Bladder microvascular endothelial cell (primary cell): Measurements from ENCODE around the gene S1PR4. TPM values are rescaled to one million over a fixed set of nuclear protein-coding genes. Genes with fewer than 3 reads are reported as not detected.

ENCODE experiments used
- total RNA-seq: library from RNA; depleted of rRNA; stranded (reverse); fragments of >200 nt; gene quantifications from 2 replicates; pipeline ENCODE4 v1.2.3, GENCODE V29; 2014

The S1PR4 gene
- 0.06 and 3.6 TPM in 2 replicates for total RNA-seq

GRCh38 chr19:3178377-3178972 lies at the start of gene S1PR4:
Gene S1PR4, plus strand, starts transcription at chr19:3178769. Its CDS starts 24 bp downstream, at chr19:3178793.

GRCh38 chr19:3135961-3136683 lies 42.4 kb upstream of the S1PR4 start, which contains the start of gene GNA15:
Gene GNA15, plus strand, starts transcription at chr19:3136033. Its CDS starts 418 bp downstream, at chr19:3136451.

GRCh38 chr19:3185461-3186159 lies 7.0 kb downstream of the S1PR4 start, which contains the start of gene NCLN:
Gene NCLN, plus strand, starts transcription at chr19:3185930. Its CDS starts 101 bp downstream, at chr19:3186031.

GRCh38 chr19:3224346-3225168 lies 46.0 kb downstream of the S1PR4 start, which contains the start of gene CELF5:
Gene CELF5, plus strand, starts transcription at chr19:3224661. Its CDS starts 79 bp downstream, at chr19:3224740.

Other genes with a start within 250 kb of the S1PR4 start
- gene ZNF77, start 233.8 kb upstream of the S1PR4 start, total RNA-seq, result 5.7 and 5.9 TPM in 2 replicates
- 0.97 and 3.0 TPM in 2 replicates for gene TLE6, start 201.2 kb upstream of the S1PR4 start, total RNA-seq
- gene TLE2, start 149.5 kb upstream of the S1PR4 start, total RNA-seq, result 13.4 and 32.9 TPM in 2 replicates
- gene TLE5, start 116.3 kb upstream of the S1PR4 start, total RNA-seq, result 83.4 and 158 TPM in 2 replicates
- gene GNA11, start 84.4 kb upstream of the S1PR4 start, total RNA-seq, result 61.0 and 88.1 TPM in 2 replicates
- under 0.01 and 0.06 TPM in 2 replicates for gene GNA15, start 42.7 kb upstream of the S1PR4 start, total RNA-seq
- 27.5 and 66.3 TPM in 2 replicates for gene NCLN, start 7.2 kb downstream of the S1PR4 start, total RNA-seq
- gene CELF5, start 45.9 kb downstream of the S1PR4 start, total RNA-seq, result not detected in 2 replicates
- gene NFIC, start 187.8 kb downstream of the S1PR4 start, total RNA-seq, result 17.2 and 61.2 TPM in 2 replicates